GM19043 (cell line): Measurements from ENCODE around the gene C15orf40.
"Not testable (repeated sequence)": the region's sequence is repeated elsewhere in the genome, so short reads cannot be mapped to it uniquely, and the experiment has no call there.

Experiments used
- ATAC-seq: cut with Tn5 transposase; IDR thresholded peaks from one replicate; pipeline ENCODE4 v1.9.1; 2021; ENCODE audit warnings: low read depth; ENCODE audit not compliant: unreplicated experiment

C15orf40 gene

DNA sequence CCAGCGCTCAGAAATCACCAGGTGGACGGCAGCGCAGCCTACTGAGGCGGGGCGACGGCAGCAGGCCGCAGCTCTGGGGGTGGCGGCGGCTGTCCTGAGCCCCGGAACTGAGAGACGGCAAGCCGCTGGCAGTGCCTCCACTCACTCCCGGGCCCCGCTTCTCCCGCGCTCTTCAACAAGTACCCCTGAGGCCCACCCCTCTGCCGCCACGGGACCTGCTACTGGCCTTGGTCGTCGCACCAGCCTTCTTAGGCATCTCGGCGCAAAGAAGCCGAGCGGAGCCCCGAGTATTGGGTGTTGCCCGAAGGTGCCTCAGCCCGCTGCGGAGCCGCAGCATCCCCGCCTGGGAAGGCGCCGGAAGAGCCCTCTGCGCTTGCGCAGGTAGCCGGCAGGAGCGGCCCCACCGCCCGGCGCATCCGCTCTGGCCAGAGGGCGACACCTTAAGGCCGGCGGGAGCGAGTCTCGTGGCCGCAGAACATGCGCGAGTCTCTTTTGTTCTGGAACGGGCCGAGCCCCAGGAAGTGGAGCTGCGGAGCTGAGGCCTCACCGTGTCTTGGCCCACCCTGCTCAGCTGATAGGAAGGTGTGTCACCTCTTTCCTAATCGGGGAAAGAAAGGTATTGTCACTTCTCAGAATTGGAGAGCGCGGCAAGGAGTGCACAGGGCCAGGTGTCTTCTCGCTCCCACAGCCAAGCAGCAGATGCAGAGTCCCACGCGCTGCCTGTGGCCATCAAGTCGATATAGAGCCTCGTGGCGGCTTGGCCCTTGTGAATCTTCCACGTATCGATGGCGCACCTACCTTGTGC lies at the start of gene C15orf40:
Gene C15orf40, minus strand, starts transcription at position 369 of the 805 bp plus-strand sequence. Its CDS starts 32 bp downstream, at position 337.
- ATAC-seq, result peak; percentile 77

DNA sequence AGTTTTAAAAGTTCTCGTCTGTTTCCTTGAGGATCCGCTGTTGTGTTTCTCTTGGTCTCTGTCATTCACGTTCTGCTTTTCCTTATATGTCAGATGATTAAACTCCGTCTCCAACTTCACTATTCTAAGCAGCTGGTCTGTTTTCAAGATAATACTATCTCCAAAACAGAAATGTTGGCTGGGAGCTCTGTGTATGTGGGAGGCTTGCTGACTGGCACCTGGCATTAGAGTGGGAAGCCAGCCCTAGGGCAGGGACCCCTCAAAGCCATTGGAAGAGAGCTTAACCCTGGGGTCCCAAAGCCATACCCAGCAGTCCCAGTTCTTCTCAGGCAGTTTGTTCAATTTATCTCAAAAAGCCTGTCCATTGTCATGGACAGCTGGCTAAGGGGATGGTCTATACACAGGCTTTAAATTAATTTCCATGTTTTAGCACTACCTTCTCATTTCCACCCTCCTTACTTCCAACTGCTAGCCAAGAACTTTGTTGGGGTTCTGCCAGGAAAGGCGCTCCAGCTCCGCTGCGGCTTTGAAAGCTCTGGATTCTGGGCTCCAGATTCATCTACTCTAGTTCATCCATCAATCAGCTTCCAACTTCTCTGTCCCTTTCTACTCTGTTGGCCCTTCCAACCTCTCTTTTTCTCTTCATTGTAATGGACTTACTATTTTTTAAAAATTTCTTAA lies 46.4 kb upstream of the C15orf40 start:
- no peak for ATAC-seq

DNA sequence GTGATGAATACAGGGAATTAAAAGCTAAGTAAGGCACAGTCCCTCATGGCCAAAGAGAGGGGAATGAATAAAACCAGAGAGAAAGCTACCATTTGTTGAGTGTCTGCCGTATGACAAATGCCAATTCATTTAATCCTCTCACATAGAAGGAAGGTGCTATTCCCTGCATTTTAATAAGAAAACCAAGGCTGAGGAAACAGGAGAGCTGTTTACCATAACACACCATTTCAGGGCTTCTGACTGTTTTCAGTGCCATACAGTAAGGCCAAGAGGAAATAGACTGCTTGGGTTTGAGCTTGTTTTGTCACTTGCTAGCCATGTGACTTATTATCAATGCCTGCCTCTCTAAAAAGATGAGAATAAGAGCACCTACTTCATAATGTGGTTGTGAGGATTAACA lies 45.6 kb upstream of the C15orf40 start:
- no peak for ATAC-seq

DNA sequence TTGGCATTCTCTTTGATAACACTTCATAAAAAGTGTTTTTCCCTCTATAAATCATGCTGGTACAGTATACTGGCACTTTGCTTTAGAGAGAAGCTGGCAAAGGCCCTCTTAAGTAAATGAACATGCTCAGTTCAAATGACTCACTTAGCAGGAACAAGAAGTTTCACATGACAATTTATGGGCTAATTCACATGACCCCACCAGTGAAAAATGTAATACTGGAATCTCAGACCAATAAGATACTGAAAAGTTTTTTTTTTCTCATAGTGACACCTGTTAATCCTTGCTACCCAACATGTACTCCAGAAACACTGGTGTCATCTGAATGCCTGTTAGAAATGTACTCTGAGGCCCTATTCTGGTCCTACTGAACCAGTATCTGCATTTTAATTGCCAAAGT lies 41.7 kb upstream of the C15orf40 start:
- no peak for ATAC-seq

DNA sequence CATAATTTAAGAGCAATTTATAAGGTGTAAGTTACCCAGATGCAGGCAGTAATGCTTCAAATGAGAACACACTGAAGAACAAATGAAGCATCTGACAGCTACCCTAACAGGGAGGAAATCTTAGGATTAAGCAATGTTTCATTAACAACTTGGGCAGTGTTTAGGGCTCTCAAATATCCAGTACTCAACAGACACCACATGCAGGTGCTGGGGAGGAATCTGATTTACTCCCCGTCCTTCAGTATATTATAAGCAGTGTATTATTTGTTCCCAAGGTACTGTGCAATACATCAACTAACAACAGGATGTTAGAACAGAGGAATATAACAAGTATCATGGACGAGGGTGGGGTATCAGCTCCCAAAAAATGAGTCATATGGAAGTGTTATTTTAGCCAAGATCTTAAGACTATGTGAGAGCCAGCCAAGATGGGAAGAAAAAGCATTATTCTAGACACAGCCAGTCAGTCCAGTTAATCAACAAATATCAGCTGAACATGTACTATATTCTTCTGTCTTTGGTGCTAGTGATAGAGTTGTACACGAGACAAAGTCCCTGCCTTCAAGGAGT lies 35.2 kb upstream of the C15orf40 start:
- ATAC-seq, result no peak

DNA sequence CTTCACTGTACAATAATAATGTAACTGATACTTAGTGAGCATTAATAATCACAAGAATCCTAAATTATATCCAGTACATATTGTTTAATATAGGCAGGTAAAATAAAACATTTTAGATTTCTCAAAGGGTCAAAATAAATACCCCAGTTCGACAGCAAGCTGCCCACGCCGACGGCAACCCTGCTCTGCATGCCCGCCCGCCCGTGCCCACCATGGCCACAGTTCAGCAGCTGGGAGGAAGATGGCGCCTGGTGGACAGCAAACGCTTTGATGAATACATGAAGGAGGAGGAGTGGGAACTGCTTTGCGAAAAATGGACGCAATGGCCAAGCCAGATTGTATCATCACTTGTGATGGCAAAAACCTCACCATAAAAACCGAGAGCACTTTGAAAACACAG lies 32.7 kb upstream of the C15orf40 start:
- ATAC-seq, result no peak

DNA sequence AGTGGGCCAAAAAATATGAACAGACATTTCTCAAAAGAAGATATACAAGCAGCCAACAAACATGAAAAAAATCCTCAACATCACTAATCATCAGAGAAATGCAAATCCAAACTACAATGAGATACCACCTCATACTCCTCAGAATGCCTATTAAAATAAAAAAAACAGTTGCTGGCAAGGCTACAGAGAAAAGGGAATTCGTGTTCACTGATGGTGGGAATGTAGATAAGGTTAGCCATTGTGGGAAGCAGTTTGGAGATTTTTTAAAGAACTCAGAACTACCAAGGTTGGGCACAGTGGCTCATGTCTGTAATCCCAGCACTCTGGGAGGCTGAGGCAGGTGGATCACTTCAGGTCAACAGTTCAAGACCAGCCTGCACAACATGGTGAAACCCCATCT lies 27.8 kb upstream of the C15orf40 start:
- ATAC-seq, result no peak

DNA sequence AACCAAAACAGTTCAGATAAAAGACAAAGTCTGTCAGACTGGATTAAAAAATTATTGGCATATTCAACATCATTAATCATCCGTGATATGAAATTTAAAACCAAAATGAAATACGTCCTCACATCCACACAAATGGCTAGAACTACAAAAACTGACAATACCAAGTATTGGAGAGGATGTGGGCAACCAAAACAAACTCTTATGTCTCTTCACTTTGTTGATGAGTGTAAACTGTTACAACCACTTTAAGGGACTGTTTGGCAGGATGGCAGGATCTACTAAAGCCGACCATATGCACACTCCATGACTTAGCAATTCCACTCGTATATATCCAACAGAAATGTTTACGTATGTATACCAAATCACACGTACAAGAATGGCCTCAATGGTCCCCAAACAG lies 24.8 kb upstream of the C15orf40 start:
- no peak for ATAC-seq

DNA sequence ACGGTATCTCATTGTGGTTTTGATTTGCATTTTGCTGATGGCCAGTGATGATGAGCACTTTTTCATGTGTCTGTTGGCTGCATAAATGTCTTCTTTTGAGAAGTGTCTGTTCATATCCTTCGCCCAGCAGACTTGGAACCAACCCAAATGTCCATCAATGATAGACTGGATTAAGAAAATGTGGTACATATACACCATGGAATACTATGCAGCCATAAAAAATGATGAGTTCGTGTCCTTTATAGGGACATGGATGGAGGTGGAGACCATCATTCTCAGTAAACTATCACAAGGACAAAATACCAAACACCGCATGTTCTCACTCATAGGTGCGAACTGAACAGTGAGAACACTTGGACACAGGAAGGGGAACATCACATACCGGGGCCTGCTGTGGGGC lies 19.8 kb upstream of the C15orf40 start:
- ATAC-seq, result not testable (repeated sequence)

DNA sequence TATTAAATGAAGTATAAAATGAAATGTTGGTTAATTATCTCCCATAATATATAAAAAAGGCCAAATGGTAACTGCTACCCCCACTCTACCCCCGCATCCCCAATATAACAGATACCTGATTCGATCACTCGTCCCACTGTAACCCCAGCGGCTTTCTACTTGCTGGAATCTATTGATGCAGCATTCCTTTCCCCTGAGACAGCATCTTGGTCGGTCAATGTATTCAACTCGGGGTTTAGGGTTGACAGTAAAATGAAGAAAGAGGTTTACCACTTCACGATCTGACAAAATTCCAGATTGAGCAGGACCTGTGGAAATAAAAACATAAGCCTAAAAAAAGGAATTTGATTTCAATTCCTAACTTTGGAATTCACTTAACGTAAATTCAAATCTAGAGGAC lies 18.6 kb upstream of the C15orf40 start:
- no peak for ATAC-seq

DNA sequence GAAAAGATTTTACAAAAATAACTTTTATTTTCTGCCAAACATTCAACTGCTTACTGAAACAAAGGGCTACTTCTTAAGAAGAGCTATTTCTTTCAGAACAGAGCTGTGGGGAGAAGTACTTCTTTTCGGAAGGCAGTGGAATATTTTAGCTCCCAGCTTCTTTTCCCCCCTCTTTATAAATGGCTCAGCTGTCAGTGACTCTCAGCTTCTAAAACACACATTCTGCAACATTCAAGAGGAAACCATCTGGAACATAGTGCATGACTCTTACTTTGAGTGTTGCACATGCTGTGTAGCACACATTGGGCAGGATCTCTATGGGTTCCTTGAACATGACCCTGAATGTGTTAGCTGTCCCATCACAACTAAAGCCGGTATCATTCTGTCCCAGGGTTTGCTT lies 7.0 kb upstream of the C15orf40 start:
- ATAC-seq, result no peak

DNA sequence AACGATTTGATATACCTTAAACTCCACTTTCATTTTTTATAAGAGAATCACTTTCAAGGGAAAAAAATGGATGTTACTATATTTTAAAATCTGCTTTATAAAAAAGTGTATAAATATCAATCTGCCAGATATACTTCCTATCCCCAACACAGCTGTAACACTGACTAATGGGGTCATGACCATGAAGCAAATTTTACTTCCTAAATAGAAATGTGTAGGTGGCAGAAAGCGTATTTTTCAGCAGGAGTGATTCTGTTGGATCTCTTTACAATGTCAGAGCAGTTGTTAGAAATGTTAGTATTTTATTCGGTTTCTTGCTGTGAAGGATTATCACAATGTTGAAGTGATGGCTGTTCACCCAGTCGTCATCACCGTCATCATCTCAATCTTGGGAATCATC lies 5.5 kb upstream of the C15orf40 start:
- no peak for ATAC-seq

DNA sequence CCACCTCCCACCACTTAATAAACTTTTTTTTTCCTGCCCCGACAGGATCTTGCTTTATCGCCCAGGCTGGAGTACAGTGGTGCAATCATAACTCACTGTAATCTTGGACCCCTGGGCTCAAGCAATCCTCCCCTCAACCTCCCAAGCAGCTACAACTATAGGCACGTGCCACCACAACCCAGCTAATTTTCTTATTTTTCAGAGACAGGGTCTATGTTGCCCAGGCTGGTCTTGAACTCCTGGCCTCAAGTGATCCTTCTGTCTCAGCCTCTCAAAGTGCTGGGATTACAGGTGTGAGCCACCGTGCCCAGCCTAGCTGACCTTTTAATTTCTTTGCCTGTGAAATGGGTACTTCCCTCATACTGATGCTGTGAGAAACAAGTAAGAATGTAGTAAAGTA lies 3.9 kb upstream of the C15orf40 start:
- ATAC-seq, result no peak

DNA sequence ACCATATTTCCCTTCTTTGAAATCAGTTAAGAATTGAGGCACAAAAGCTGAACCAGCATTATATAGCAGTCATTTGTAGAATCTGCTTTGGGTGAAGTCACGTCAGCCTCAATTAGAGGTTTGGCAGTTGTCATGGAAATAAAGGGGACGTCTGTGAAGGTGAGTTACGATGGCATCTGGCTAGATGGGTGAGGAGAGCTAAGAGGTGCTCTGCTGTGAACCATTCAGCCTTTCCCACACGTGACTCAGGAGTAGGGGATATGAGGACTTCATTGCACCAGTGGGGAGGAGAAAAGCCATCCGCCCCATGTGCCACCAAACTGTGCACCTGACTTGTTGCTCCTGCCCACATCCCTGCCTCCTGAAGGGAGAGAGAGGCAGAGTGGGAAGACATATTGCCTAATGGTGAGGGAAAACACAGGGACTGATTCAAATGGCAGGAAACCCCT lies 2.8 kb upstream of the C15orf40 start:
- no peak for ATAC-seq

DNA sequence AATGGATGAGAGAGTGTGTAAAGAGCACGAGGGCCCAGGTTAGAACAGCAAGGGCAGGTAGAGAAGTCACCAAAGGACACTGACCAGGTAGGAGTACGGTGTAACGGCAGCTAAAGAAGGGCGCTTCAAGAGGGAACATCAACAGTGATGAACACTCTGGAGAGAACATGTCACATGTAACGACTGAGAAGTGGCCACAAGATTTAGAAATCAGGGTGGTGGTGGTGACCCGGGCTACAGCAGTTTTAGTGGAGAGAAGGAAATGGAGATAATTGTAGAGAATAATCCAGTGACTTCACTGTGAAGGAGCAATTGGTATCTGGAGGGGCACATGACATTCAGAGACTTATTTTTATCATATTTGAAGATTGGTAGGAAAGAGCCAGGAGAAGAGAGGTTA lies 1.2 kb upstream of the C15orf40 start:
- ATAC-seq, result no peak

DNA sequence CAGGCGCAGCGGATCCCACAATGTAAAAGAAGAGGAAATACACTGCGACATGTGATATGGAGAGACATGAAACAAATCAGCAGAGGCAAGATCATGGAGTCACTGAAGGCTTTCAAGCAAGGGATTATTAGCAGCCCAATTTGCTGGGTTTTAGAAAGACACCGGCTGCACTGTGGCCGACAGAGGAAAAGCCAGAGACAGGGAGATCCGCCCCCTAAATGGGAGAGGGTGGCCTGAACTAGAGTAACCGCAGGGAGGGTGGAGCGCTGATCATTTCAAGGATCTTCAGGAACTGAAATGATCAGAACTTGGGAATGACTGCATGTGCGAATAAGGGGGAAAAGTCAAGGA lies 612 bp upstream of the C15orf40 start:
- no peak for ATAC-seq

DNA sequence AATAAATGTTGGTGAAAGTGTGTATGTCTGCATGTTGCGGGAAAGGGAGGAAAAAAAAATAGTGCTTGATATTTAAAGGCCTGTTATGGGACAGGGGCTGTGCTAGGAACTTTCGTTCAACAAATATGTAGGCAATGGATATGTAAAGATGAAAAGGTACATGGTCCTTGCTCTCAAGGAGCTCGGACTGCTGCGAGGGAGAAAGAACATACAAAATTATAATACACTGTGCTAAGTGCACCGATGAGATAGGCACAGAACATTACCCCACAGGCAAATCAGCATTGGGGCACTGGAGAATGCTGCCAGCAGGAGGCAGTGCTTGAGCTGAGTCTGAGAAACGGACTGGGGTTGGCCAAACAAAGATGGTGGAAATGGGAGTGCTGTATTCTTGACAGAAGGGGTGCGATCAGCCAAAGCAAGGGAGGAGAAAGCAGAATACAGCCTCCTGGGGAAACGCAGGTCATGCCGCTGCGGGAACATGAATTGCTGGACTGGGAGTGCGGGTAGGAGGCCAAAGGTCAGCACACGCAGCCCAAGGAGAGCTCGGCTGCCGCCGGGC lies 649 bp downstream of the C15orf40 start:
- peak; percentile 48 for ATAC-seq

DNA sequence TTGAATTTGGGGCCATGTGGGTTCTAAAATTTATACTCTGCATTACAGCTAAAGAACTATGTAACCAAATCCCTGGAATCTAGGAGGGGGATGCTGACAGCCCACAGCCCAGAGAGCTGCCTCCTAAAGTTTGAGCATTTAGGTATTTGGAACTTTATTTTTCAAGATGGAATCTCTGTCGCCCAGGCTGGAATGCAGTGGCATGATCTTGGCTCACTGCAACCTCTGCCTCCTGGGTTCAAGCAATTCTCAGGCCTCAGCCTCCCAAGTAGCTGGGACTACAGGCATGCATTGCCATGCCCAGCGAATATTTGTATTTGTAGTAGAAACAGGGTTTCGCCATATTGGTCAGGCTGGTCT lies 10.8 kb downstream of the C15orf40 start:
- ATAC-seq, result not testable (repeated sequence)

DNA sequence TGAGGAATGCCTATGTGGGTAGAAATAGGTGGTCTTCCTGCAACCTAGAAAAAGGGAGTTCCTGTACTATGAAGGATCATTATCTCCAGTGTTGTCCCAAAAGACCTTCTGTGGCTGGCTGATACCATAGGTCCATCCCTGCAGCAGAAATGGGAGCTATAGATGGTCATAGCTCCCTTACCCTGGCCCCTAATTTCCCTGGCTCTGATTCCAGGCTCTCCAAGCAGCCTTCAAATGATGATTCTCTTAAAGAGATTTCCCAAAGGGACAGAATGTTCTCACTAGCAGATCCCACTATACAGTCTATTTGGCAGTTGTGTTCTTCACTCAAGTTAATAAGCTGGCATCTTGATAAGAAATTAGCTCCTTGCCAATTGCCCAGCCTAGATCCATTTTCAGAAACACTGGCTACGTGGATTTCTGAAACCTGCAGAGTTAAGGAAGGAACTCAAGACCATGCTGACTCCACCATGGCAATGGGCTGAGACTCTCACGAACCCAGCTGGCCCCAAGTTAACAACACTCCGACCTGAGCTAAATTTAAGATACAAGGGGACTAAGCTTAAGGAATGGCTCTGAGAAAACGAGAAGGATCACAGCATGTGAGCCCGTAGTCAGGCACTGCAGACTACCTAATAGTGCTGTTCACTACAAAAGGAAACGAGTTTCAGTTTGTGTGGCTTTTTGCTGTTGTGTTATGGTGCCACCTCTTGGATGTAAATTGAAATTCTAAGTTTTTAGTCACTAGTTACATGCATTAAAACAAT lies 11.4 kb downstream of the C15orf40 start:
- peak; percentile 89 for ATAC-seq

DNA sequence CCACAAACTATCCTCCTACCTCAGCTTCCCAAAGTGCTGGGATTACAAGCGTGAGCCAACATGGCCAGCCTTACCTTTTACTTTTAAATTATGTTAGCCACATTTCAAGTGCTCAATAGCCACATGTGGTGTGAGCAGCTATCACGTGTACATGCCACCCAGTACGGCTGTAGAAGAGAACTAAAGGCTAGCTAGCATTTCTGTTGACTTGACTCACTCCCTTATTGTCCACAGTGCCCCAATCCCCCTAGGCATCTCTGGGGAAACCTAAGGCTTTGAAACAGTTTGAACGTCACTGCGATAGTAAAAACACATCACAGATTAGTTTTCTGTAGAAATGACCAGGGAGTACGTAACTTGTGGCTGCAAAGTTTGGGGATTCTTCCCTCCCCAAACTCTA lies 12.0 kb downstream of the C15orf40 start:
- ATAC-seq, result no peak

DNA sequence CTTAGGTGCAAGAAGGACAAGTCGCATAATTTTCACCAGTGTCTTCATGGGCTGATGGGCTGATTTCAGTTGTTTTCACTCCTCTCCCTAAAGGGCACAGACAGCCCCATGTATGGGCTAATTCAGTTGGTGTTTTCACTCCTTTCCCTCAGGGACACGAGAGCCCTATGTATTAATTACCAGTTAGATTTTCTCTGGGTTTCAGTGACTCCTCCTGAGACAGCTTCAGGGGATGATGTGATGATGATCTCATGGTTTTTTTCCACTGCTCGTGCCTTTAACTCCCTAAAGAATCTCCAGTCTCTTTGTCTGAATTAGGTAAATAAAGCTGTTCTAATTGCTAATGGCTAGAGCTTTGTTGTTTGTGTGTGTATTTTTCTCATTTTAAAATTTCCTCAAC lies 15.5 kb downstream of the C15orf40 start:
- no peak for ATAC-seq
